Mammary epithelial cell (primary cell): ENCODE measurements around the gene PLEKHA7.

Experiments
- EZH2 ChIP-seq: IDR thresholded peaks from 2 replicates; pipeline ENCODE4 v1.6.1; 2012; ENCODE audit warnings: low read length, inconsistent platforms, borderline replicate concordance
- TF ChIP-seq, protein P1 (sequence below), 2 donors: IDR thresholded peaks in 1 of 2; conservative IDR thresholded peaks in 1 of 2; 2 replicates each; pipeline ENCODE4 v1.5.1; 2011 to 2012; ENCODE audit warnings: inconsistent platforms in 2 of 2, low read length in 2 of 2, mild to moderate bottlenecking in 2 of 2, control low read depth in 1 of 2, low read depth in 1 of 2; ENCODE audit not compliant: insufficient read depth in 1 of 2; ENCODE audit errors: extremely low read depth in 1 of 2

DNA sequence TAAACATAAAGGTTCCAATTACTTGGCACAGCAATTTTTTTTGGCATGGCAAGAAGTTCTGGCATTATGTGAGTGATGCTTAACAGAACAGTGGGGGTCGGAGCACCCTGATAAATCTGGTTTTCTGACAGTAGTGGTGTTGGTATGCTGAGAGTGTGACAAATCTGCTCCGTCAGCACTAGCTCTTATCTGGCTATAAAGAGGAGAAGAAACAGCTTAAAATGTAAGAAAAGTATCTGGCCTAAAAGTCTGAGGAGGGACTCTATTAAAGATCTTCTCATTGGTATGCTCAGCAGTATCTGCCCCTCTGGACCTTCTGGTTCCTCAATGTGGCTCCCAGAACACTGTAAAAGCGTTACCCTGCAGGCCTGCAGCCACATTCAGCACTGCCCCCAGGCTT lies 137.4 kb downstream of the PLEKHA7 start:
- no peak for TF ChIP-seq EZH2
- TF ChIP-seq, protein P1, sequence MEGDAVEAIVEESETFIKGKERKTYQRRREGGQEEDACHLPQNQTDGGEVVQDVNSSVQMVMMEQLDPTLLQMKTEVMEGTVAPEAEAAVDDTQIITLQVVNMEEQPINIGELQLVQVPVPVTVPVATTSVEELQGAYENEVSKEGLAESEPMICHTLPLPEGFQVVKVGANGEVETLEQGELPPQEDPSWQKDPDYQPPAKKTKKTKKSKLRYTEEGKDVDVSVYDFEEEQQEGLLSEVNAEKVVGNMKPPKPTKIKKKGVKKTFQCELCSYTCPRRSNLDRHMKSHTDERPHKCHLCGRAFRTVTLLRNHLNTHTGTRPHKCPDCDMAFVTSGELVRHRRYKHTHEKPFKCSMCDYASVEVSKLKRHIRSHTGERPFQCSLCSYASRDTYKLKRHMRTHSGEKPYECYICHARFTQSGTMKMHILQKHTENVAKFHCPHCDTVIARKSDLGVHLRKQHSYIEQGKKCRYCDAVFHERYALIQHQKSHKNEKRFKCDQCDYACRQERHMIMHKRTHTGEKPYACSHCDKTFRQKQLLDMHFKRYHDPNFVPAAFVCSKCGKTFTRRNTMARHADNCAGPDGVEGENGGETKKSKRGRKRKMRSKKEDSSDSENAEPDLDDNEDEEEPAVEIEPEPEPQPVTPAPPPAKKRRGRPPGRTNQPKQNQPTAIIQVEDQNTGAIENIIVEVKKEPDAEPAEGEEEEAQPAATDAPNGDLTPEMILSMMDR (conservative IDR thresholded peaks at IDR 0.05 in 1 of 2, IDR thresholded peaks at IDR 0.05 in 1 of 2; ENCODE audit: extremely low read depth in 1 of 2, insufficient read depth in 1 of 2, low read depth in 1 of 2, low read length in 2 of 2), result no peak
